GM12865 (cell line): ENCODE results near the gene CCDC136.

ENCODE experiments used
- DNase-seq: peaks from one replicate; pipeline ENCODE4 v3.0.0; 2010; ENCODE audit warnings: low read depth
- H3K4me3 ChIP-seq: 2 replicates; pipeline ENCODE4 v1.5.1; 2011; ENCODE audit warnings: mild to moderate bottlenecking, low read depth, low read length, control low read depth
- TF ChIP-seq, protein P1 (sequence below): IDR thresholded peaks from 2 replicates; pipeline ENCODE4 v1.5.1; 2011; ENCODE audit warnings: low read length, control low read depth, low read depth, inconsistent platforms; ENCODE audit not compliant: insufficient read depth; ENCODE audit errors: missing control alignments

Gene CCDC136

GRCh38 chr7:128840326-128841170 lies 48.8 kb downstream of the CCDC136 start:
- no peak for DNase-seq
- TF ChIP-seq, protein P1, sequence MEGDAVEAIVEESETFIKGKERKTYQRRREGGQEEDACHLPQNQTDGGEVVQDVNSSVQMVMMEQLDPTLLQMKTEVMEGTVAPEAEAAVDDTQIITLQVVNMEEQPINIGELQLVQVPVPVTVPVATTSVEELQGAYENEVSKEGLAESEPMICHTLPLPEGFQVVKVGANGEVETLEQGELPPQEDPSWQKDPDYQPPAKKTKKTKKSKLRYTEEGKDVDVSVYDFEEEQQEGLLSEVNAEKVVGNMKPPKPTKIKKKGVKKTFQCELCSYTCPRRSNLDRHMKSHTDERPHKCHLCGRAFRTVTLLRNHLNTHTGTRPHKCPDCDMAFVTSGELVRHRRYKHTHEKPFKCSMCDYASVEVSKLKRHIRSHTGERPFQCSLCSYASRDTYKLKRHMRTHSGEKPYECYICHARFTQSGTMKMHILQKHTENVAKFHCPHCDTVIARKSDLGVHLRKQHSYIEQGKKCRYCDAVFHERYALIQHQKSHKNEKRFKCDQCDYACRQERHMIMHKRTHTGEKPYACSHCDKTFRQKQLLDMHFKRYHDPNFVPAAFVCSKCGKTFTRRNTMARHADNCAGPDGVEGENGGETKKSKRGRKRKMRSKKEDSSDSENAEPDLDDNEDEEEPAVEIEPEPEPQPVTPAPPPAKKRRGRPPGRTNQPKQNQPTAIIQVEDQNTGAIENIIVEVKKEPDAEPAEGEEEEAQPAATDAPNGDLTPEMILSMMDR: no peak
- no peak overlapping the region for H3K4me3 ChIP-seq

- peak; percentile 20 for DNase-seq
- TF ChIP-seq, protein P1: no peak
- no peak overlapping the region for H3K4me3 ChIP-seq
Measured at GRCh38 chr7:128841171-128841690, 49.5 kb downstream of the CCDC136 start.

DNA sequence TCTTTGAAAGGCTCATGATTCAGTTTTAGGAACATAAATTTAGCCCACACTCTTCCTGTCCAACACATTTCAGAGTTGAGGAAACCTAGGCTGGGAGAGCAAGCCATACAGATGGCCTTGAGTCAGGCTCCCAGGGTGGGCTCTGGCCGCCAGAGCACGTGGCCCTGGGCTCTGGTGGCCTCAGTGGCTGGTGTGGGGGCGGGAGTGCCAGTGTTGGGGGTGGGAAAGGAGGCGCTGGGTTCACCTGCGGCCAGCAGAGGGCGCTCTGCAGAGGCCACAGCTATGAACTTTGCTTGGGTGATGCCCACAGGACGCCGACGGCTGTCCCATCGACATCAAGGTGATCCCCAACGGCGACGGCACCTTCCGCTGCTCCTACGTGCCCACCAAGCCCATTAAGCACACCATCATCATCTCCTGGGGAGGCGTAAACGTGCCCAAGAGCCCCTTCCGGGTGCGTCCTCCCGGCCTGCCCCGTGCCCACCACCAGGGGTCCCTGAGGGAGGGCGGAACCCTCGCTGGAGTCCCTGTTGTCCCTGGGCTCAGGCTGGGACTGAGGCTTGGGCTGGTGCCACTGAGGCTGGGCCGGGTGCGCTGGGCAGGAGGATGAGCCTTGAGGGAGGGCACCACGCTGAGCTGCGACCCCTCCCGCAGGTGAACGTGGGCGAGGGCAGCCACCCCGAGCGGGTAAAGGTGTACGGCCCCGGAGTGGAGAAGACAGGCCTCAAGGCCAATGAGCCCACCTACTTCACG lies 50.3 kb downstream of the CCDC136 start:
- TF ChIP-seq, protein P1: peak; percentile 85
- H3K4me3 ChIP-seq: no peak overlapping the region
- DNase-seq: peak; percentile 66

DNA sequence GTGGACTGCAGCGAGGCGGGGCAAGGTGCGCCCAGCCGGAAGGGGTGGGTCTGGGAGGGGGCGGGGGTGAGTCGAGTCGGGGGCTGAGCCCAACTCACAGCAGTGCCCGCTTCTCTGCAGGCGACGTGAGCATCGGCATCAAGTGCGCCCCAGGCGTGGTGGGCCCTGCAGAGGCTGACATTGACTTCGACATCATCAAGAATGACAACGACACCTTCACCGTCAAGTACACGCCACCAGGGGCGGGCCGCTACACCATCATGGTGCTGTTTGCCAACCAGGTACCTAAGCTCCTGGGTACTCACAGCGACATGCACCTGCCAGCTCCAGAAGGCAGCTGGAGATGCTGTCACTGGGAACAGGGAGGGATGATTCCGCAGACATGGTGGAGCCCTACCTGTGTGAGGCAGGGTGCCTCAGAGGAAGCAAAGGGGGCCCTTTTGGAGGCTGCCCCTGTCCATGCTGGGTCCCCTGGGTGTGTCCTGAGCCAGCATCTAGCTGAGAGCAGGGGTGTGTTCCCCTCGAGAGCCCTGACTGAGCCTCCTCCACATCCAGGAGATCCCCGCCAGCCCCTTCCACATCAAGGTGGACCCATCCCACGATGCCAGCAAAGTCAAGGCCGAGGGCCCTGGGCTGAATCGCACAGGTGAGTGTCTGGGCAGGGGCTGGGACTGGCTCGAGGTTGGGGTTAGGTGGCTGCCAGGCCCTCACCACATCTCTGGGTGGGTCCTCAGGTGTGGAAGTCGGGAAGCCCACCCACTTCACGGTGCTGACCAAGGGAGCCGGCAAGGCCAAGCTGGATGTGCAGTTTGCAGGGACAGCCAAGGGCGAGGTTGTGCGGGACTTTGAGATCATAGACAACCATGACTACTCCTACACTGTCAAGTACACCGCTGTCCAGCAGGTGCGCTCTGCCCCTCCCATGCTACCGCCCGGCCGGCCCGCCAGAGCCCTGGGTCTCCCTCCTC lies 51.2 kb downstream of the CCDC136 start:
- no peak for DNase-seq
- no peak overlapping the region for H3K4me3 ChIP-seq
- TF ChIP-seq, protein P1: no peak

DNA sequence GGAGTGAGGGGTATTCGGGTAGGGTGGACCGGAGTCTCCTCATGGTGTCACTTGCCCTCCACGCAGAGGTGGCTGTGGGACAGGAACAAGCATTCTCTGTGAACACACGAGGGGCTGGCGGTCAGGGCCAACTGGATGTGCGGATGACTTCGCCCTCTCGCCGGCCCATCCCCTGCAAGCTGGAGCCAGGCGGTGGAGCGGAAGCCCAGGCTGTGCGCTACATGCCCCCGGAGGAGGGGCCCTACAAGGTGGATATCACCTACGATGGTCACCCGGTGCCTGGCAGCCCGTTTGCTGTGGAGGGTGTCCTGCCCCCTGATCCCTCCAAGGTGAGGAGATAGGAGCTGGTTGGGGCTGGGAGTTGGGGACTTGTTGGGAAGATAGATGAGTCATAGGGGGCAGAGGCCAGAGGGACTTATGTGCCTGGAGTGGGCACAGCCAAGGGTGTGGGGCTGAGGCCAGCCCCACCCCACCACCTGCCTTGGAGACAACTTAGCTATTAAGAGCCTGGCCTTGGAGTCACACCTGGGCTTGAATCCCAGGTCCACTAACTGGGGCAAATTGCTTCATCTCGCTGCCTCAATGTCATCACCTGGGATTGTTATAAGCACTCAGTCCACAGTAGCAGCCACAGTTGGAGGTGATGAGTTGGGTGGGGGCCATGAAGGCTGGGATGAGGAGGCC lies 52.3 kb downstream of the CCDC136 start:
- TF ChIP-seq, protein P1: no peak

More for the DNA sequence above, 52.3 kb downstream of the CCDC136 start:
- no peak for DNase-seq
- no peak overlapping the region for H3K4me3 ChIP-seq
